ENCODE measurements around the gene CACNA1D.

Gene CACNA1D

GRCh38 chr3:53835257-53835656, 340.8 kb downstream of the CACNA1D start:
- DNase-seq = no peak

- DNase-seq = no peak
Observed at GRCh38 chr3:53836084-53836872, 341.9 kb downstream of the CACNA1D start.

GRCh38 chr3:53837331-53837730, 342.9 kb downstream of the CACNA1D start:
- DNase-seq = no peak

GRCh38 chr3:53841296-53841695, 346.9 kb downstream of the CACNA1D start:
- no peak for DNase-seq

- no peak for DNase-seq
Observed at GRCh38 chr3:53842436-53843194, 348.2 kb downstream of the CACNA1D start.

GRCh38 chr3:53843195-53844177, 349.1 kb downstream of the CACNA1D start:
- no peak for DNase-seq

- DNase-seq = no peak
Observed at GRCh38 chr3:53844262-53845102, 350.1 kb downstream of the CACNA1D start.

GRCh38 chr3:53845103-53845880, 350.9 kb downstream of the CACNA1D start:
- no peak for DNase-seq

GRCh38 chr3:53845881-53846133, 351.4 kb downstream of the CACNA1D start:
- no peak for DNase-seq

GRCh38 chr3:53846134-53846850, 351.9 kb downstream of the CACNA1D start, which contains the start of the genes CHDH and IL17RB:
Gene CHDH, minus strand, starts transcription at chr3:53846419. Its CDS starts 22,411 bp downstream, at chr3:53824008.
Gene IL17RB, plus strand, starts transcription at chr3:53846568. Its CDS starts 21 bp downstream, at chr3:53846589.
- no peak for DNase-seq

GRCh38 chr3:53846851-53847155, 352.4 kb downstream of the CACNA1D start:
- no peak for DNase-seq

GRCh38 chr3:53849916-53850315, 355.5 kb downstream of the CACNA1D start:
- DNase-seq = no peak

GRCh38 chr3:53850895-53851294, 356.5 kb downstream of the CACNA1D start:
- DNase-seq = no peak

- no peak for DNase-seq
Observed at GRCh38 chr3:53856964-53857363, 362.6 kb downstream of the CACNA1D start.

- DNase-seq = no peak
Observed at GRCh38 chr3:53858096-53858741, 363.8 kb downstream of the CACNA1D start.

- DNase-seq = no peak
Observed at GRCh38 chr3:53859178-53859577, 364.8 kb downstream of the CACNA1D start.

- no peak for DNase-seq
Observed at GRCh38 chr3:53860196-53860595, 365.8 kb downstream of the CACNA1D start.

- DNase-seq = no peak
Observed at GRCh38 chr3:53862241-53862640, 367.8 kb downstream of the CACNA1D start.

GRCh38 chr3:53863145-53863544, 368.7 kb downstream of the CACNA1D start:
- no peak for DNase-seq

Data from SW 1271 (cell line).